Skeletal muscle tissue (tissue), 4 donors: Measurements from ENCODE around the gene MOB2. TPM values are rescaled to one million over a fixed set of nuclear protein-coding genes. Genes with fewer than 3 reads are reported as not detected.
"Not testable (repeated sequence)": the region's sequence is repeated elsewhere in the genome, so short reads cannot be mapped to it uniquely, and the experiment has no call there.

Experiments
- H3K27ac ChIP-seq: one replicate; pipeline ENCODE4 v1.7.0; 2013; ENCODE audit warnings: mild to moderate bottlenecking, low read depth, low read length, inconsistent platforms
- H3K27me3 ChIP-seq, 3 donors: one replicate each; pipeline ENCODE4 v1.7.0; 2013; ENCODE audit warnings: low read length in 3 of 3; ENCODE audit not compliant: control insufficient read depth in 3 of 3, insufficient read depth in 3 of 3
- H3K36me3 ChIP-seq, 3 donors: one replicate each; pipeline ENCODE4 v1.7.0; 2013; ENCODE audit warnings: low read length in 3 of 3; ENCODE audit not compliant: control insufficient read depth in 3 of 3, insufficient read depth in 3 of 3
- H3K4me1 ChIP-seq, 3 donors: one replicate each; pipeline ENCODE4 v1.7.0; 2013; ENCODE audit warnings: low read length in 3 of 3, mild to moderate bottlenecking in 3 of 3; ENCODE audit not compliant: control insufficient read depth in 3 of 3, insufficient read depth in 3 of 3
- H3K4me3 ChIP-seq, 3 donors: one replicate each; pipeline ENCODE4 v1.7.0; 2013; ENCODE audit warnings: low read length in 3 of 3
- H3K9ac ChIP-seq, 3 donors: one replicate each; pipeline ENCODE4 v1.7.0; 2013; ENCODE audit warnings: low read length in 3 of 3, mild to moderate bottlenecking in 3 of 3, moderate library complexity in 2 of 3, low read depth in 1 of 3
- H3K9me3 ChIP-seq, 3 donors: one replicate each; pipeline ENCODE4 v1.7.0; 2013; ENCODE audit warnings: low read length in 3 of 3; ENCODE audit not compliant: control insufficient read depth in 3 of 3
- total RNA-seq: library from RNA; depleted of rRNA; stranded (reverse); fragments of >200 nt; gene quantifications from one replicate; pipeline ENCODE4 v1.2.3, GENCODE V29; 2014
- donor health status: Osteomylitis.

MOB2 gene
- total RNA-seq, 1 donor from 2014 or later, result 18.3 TPM

DNA sequence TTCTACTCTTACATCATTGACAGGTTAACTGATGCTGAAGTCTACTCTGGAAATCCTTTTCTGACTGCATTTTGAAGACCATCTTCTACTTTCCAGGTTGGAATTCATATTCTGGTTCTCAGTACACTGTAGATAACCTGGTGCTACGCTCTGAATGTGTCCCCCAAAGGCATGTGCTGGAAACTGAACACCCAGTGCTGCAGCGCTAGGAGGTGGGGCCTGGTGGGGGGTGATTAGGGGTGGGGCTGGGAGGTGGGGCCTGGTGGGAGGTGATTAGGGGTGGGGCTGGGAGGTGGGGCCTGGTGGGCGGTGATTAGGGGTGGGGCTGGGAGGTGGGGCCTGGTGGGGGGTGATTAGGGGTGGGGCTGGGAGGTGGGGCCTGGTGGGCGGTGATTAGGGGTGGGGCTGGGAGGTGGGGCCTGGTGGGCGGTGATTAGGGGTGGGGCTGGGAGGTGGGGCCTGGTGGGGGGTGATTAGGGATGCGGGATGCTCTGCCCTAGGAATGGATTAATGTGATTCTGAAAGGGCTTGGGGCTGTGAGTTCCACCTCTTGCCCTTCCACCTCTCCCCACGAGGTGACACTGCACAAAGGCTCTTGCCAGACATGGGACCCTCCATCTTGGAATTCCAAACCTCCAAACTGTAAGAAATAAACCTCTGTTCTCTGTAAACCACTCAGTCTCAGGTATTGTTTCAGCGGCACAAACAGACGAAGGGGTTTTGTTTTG, 26.1 kb upstream of the MOB2 start:
- H3K27ac ChIP-seq, H3K9me3 ChIP-seq, H3K4me3 ChIP-seq, H3K36me3 ChIP-seq, H3K27me3 ChIP-seq, H3K9ac ChIP-seq: not testable (repeated sequence)
- peaks cover 51 to 70% (median 65%) of the 10 kb centered on the region in 3 donors for H3K4me1 ChIP-seq

DNA sequence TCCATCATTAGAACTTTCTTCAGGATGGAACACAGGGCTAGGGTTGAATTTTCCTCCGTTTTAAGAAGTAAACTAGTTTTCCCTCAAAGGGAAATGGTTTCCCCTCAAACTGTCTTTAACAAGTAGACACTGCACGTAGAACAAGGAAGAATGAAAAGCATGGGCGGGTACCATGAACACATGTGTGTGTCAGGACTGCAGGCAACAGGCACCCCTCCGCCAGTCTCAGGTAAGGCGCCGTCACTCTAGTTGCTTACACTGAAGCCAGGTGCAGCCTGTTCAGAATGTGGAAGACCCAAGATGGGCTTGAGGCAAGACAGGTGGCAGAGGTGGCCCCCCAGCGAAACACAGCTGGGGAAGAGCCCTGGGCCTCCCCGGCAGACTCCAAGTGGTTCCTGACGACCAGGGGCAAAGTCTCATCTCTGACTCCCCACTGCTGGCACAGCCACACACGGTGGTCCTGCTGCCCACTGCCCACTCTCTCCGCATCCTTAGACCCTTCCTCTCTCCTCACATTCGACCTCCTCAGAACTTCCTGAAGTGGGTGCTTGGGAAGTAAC, 25.4 kb upstream of the MOB2 start:
- H3K4me1 ChIP-seq, result peaks cover 54 to 70% (median 67%) of the 10 kb centered on the region in 3 donors

DNA sequence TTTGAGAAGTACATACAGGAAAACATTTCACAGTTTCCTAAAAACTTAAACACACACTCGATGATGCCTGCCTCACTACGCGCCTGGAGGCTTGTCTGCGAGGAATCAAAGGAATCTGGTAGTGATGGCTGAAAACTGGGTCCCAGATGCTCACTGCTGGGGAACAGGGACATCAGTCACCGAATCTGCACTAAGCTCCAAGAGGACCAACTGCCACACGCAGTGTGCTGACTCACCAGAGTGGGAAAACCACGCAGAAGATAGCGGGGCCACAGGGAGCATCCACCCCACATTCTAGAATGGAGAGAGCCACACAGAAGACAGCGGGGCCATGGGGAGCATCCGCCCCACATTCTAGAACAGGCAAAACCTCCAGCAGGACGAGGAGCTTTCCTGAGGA, 24.3 kb upstream of the MOB2 start:
- no peak overlapping the region for H3K4me3 ChIP-seq
- H3K9ac ChIP-seq, result no peak overlapping the region
- H3K36me3 ChIP-seq, result peaks cover 0 to 6% (median 4%) of the 10 kb centered on the region in 3 donors
- H3K27me3 ChIP-seq, result no peaks in the 10 kb centered on the region
- peaks cover 57 to 70% (median 66%) of the 10 kb centered on the region in 3 donors for H3K4me1 ChIP-seq
- no peaks in the 10 kb centered on the region for H3K9me3 ChIP-seq
- no peak overlapping the region for H3K27ac ChIP-seq

More for the DNA sequence above, 25.4 kb upstream of the MOB2 start:
- H3K9ac ChIP-seq, result no peak overlapping the region
- no peaks in the 10 kb centered on the region for H3K27me3 ChIP-seq
- peaks cover 0 to 6% (median 4%) of the 10 kb centered on the region in 3 donors for H3K36me3 ChIP-seq
- no peaks in the 10 kb centered on the region for H3K9me3 ChIP-seq
- no peak overlapping the region for H3K27ac ChIP-seq
- H3K4me3 ChIP-seq, result no peak overlapping the region

DNA sequence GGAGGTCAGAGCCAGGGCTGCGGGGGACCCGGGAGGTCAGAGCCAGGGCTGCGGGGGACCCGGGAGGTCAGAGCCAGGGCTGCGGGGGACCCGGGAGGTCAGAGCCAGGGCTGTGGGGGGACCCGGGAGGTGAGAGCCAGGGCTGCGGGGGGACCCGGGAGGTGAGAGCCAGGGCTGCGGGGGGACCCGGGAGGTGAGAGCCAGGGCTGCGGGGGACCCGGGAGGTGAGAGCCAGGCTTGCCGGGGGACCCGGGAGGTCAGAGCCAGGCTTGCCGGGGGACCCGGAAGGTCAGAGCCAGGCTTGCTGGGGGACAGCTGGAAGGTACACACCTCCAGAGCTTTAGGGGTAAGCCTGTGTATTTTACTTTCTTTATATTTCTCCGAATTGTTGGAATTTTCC, 23.8 kb upstream of the MOB2 start:
- H3K4me3 ChIP-seq, H3K36me3 ChIP-seq, H3K9me3 ChIP-seq, H3K27ac ChIP-seq, H3K27me3 ChIP-seq, H3K9ac ChIP-seq: not testable (repeated sequence)
- H3K4me1 ChIP-seq, result peaks cover 53 to 70% (median 63%) of the 10 kb centered on the region in 3 donors

DNA sequence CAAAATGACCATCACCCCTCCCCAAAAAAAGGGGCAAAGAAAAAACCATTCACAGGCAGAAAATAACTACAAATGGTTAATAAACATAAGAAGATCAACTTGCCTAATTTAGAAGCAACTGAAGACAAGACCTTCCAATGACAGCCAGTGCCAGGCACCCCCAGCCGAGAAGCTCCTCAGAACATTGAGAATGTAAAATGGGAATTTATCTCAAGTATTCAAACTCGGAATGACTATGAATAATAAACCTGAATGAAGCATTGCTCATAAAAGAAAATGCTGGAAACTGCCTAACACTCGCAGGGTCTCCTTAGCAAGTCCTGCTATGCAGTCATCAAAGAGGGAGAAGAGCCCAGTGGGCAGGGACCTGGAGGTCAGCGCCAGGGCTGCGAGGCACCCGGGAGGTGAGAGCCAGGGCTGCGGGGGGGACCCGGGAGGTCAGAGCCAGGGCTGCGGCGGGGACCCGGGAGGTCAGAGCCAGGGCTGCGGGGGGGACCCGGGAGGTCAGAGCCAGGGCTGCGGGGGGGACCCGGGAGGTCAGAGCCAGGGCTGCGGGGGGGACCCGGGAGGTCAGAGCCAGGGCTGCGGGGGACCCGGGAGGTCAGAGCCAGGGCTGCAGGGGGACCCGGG, 23.2 kb upstream of the MOB2 start:
- H3K27me3 ChIP-seq, result no peaks in the 10 kb centered on the region
- H3K27ac ChIP-seq, result no peak overlapping the region
- H3K9ac ChIP-seq, result peak overlapping the region in 1 of 3 donors; percentile 33
- H3K9me3 ChIP-seq, result no peaks in the 10 kb centered on the region
- H3K36me3 ChIP-seq, result peaks cover 0 to 6% (median 4%) of the 10 kb centered on the region in 3 donors
- no peak overlapping the region for H3K4me3 ChIP-seq
- H3K4me1 ChIP-seq, result peaks cover 50 to 70% (median 62%) of the 10 kb centered on the region in 3 donors

DNA sequence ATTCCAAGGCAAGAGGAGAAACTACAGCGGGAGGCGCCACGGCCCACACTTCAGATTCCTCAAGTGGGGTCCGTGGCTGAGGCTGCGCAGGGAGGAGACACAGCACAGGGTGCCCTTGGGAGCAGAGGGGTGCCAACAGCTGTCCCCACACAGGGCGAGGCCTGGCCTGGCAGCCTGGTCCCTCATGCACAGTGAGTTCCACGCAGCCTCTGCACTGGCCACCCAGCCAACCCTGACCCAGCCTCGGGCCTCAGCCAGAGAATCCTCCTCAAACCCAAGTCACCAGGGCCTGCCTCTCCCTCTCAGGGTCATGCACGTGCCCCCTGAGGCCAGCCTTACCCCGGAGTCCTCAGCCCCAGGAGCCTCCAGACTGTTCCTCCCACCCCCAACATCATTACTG, 22.4 kb upstream of the MOB2 start:
- H3K27ac ChIP-seq, result no peak overlapping the region
- no peaks in the 10 kb centered on the region for H3K27me3 ChIP-seq
- H3K4me1 ChIP-seq, result peaks cover 49 to 70% (median 62%) of the 10 kb centered on the region in 3 donors
- peaks cover 0 to 6% (median 4%) of the 10 kb centered on the region in 3 donors for H3K36me3 ChIP-seq
- no peak overlapping the region for H3K4me3 ChIP-seq
- H3K9ac ChIP-seq, result peak overlapping the region in 2 of 3 donors; percentile 8 to 33
- no peaks in the 10 kb centered on the region for H3K9me3 ChIP-seq

DNA sequence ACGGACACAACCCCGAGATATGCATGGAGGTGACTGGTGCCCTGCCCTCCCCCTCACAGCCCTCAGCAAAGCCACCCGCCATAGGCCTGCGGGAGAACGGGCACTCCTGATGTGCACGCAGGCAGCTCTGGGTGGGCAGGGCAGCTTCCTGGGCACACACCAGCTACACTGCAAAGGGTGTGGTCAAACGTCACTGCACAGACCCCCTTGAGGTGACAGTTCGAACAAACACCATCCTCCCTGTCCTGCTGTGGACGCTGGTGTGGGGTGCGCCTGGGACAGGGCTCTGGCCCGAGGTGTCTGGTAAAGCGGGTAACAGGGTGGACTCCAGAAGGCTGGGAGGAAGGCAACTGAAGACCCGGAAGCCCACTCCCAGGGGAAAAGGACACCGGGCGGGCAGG, 21.9 kb upstream of the MOB2 start:
- Histone ChIP-seq H3K27ac (no peak overlapping the region), H3K4me3 (no peak overlapping the region), H3K27me3 (no peaks in the 10 kb centered on the region), H3K9me3 (no peaks in the 10 kb centered on the region), H3K4me1 (peaks cover 49 to 70% (median 62%) of the 10 kb centered on the region in 3 donors), H3K9ac (peak overlapping the region in 2 of 3 donors; percentile 20 to 45), H3K36me3 (peaks cover 0 to 6% (median 4%) of the 10 kb centered on the region in 3 donors)

DNA sequence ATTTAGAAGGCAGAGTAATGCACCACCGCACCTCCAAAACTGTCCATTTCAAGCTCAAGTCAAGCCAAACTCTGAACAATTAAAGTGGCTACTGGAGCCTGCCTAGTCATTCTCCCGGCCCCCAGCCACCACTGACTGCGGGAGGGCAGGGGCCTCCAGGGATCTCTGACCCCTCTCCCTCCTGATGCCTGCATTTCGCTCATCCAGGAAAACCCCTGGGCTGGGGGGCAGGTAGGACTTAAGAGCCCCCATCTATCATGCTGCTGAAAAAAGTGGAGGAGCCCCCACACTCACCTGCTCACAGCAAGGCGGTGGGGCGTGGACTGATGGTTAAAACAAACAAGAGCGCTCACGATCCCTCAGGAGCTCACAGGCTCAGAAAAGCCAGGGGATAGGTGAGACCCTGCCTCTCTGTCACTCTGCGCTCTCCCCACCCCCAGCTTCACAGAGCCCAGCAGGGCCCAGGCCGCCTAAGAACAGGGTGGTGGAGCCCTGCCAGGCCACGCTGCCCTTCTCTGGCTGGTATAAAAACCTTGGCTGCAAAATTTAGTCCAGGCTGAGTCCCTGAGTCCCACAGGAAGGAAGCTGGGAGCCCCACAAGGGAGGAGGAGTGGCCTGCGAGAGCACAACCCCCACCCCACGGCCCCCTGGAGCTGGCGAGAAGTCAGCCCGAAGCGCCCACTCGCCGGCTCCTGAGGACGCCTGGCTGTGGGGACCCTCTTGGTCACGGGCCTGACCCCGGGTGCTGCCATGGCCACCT, 21.0 kb upstream of the MOB2 start:
- Histone ChIP-seq H3K36me3 (peaks cover 0 to 6% (median 4%) of the 10 kb centered on the region in 3 donors), H3K27me3 (no peaks in the 10 kb centered on the region), H3K4me1 (peaks cover 57 to 74% (median 68%) of the 10 kb centered on the region in 3 donors), H3K9ac (peak overlapping the region in 2 of 3 donors; percentile 51 to 57), H3K9me3 (no peaks in the 10 kb centered on the region), H3K4me3 (peak overlapping the region in 1 of 3 donors; percentile 13), H3K27ac (no peak overlapping the region)

DNA sequence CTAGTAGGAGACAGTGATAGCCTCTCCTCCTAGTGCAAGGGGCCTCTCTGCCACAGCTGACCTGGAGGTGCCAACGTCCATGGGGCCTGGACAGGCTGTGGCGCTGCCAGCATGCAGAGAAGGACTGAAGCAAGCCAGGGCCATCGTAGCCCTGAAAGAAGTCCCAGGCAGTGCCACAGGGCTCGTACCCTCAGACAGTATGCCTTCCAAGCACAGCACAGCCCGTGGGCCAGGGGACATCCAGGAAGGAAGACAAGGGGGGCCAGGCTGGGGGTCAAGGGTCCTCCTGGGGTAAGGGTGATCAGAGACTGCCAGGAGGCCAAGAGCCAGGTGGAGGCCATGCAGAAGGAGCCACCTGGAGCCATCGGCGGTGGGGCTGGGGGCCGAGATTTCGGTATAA, 20.4 kb upstream of the MOB2 start:
- no peak overlapping the region for H3K27ac ChIP-seq
- peak overlapping the region in 2 of 3 donors; percentile 7 to 57 for H3K9ac ChIP-seq
- H3K4me1 ChIP-seq, result peaks cover 63 to 79% (median 74%) of the 10 kb centered on the region in 3 donors
- H3K36me3 ChIP-seq, result peaks cover 0 to 6% (median 4%) of the 10 kb centered on the region in 3 donors
- H3K27me3 ChIP-seq, result no peaks in the 10 kb centered on the region
- H3K4me3 ChIP-seq, result peak overlapping the region in 1 of 3 donors; percentile 29
- H3K9me3 ChIP-seq, result no peaks in the 10 kb centered on the region
